ENCODE data around the gene ZYX.
"Not testable (repeated sequence)": the region's sequence is repeated elsewhere in the genome, so short reads cannot be mapped to it uniquely, and the experiment has no call there.

Gene ZYX

DNA sequence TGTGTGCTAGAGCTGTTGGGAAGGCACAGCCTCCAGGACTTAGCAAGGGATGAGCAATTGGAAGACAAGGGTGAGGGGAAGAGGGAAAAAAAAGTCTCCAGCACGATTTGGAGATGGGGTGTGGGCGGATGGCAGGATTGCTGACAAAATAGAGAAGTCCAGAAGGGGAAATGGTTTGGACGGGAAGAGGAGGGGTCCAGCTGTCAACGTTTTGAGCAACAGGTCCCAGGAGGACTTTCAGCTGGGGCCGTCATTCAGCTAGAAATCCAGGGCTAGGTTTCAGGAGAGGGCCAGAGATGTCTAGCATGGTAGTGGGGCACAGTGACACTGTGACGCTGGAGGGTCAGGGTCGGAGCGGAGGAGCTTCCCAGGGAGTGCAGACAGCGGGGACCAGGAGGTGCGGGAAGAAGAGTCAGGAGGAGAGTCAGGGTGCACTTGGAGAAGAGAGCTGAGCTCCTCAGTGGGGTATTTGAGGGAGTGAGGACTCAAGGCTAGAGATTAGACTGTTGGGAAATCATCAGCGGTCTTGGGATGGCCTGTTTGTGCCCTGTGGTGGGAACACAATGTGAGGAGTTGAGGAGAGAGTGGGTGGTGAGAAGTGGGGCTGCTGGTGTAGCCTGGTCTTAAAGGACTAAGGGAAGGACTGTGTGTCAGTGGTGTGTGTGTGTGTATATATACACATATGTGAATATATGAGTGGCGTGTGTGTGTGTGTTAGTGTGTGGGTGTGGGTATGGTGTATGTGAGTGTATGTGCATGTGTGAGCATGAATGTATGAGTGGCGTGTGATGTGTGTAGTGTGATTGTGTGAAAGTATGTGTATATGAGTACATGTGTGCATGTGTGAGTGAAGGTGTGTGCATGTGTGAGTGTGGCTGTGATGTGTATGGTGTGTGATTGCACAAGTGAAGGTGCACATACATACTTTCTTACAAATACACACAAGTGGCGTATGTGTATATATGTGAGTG, 3.8 kb downstream of the ZYX start:
- no peak for DNase-seq

DNA sequence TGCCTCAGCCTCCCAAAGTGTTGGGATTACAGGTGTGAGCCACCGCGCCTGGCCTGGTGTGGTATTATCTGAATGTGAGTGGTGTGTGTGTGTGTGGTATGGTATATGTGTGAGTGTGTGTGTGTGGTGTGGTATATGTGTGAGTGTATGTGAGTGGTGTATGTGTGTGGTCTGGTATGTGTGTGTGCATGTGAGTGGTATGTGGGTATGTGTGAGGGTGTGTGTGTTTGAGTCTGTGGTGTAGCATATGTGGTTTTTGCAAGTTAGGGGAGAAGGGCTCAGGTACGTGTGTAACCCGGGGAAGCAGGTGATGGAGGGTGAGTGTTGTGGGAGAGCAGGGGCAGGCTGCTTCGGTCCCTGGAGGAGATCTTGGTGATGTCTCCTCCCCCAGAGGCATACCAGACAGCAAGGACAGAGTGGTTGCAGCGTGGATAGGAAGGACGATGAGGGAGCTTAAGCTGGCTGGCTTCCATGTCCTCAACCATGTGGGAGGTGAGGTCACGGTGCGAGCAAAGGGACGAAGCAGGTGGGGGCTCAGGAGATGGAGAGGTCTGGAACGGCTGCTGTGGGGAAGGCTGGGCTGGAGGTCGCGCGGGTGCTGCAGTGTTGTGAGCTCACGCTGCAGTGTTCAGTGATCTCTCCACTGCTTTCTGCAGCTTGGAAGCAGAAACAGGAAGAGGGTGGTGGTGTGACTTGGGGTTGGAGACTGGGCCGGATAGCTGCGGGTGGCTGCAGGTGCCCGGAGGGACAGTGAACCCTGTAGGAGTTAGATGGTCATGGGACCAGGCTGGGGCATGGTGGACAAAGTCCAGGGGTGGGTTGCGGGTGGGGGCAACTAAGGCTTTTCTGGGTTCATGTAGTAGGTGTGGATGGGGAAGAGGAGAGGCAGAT, 5.0 kb downstream of the ZYX start:
- DNase-seq = no peak

DNA sequence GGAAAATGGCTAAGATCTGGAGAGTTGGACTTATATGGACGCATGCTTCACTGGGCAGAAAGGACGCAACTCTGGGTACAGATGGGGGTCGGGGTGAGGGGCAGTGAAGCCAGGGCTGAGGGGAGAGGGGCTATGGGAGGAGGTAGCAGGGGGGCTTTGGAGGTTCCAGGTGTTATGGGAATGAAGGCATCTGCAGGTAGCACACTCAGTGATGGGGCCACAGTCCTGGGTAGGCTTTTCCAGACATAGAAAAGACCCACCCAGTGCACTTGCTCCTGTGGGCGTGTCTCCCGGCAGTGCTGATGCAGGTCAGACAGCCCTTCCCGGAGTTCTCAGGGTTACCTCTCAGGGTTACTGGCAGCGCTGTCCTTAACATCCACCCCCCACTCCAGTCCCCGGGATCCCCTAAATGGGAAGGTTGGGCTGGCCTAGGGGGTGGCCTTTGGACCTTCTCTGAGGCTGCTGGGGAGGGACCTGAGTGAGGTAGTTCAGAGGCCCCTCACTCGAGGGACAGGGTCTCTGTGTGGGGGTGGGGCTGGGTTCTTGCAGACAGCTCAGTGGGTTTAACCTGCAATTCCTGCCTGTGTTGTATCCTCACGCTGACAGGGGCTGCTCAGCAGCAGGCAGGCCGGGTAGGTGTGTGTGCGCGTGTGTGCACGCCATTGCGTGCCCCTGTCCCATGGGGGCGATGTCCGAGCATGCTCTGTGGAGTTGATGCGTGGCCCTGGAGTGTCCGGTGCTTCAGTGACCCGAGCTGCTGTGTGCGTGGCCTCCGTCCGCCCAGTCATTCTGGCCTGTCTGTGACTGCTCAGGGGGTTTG, 6.2 kb downstream of the ZYX start:
- DNase-seq = no peak

DNA sequence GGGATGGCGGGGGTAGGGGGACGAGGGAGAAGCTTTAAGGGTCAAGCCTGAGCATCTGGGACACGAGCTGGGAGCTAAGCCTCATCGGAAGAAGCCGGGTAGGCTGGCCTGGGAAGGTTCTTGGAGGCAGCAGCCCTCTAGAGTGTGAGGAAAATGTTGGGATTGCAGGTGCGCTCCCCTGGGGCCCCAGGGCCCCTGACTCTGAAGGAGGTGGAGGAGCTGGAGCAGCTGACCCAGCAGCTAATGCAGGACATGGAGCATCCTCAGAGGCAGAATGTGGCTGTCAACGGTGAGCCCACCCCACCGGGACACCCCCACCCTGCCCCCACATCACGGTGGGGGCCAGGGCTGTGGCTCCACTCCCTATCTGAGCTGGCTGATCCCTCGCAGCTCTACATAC, 6.9 kb downstream of the ZYX start:
- no peak for DNase-seq

DNA sequence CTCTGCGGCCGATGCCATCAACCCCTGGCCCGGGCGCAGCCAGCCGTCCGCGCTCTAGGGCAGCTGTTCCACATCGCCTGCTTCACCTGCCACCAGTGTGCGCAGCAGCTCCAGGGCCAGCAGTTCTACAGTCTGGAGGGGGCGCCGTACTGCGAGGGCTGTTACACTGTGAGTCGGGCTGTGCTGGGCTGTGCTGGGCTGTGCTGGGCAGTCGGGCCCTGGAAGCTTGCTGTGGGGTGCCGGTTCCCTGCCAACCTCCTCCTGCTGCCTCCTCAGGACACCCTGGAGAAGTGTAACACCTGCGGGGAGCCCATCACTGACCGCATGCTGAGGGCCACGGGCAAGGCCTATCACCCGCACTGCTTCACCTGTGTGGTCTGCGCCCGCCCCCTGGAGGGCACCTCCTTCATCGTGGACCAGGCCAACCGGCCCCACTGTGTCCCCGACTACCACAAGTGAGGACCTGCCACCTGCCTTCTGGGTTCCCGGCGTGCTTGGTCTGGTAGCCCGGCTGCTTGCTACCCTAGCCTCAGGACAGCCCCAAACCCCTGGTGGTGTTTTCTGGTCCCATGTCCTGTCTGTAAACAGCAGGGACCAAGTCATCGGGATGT, 7.5 kb downstream of the ZYX start:
- DNase-seq = no peak

DNA sequence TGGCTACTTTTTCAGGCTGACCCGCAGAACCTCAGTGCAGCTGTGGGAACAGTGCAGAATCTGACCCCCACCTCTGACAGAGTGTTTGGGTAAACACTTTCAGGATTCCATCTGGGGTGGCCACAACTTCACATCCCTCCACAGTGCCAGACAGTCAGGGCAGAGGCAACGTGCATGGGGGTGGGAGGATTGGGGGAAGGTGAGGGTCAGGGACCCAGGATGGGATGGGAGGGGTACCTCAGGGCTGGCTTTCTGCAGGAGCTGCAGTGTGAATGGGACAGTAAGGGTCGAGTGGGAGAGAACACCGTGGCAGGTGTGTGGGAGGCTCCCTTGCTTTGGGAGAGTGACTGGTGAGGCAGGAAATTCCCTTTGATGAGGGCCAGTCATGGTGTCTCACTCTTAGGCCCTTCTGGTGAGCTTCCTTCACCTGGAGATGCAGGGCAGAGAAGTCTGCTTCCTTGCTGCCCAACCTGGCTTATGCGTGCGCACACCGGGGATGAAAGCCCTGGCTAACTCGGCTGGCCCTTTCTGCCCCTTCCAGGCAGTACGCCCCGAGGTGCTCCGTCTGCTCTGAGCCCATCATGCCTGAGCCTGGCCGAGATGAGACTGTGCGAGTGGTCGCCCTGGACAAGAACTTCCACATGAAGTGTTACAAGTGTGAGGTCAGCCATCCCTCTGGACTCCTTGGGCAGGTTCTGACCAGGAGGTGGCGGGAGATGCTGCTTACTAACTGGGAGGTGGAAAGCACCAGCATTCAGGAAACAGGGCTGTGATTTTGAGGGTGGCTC, 8.4 kb downstream of the ZYX start:
- no peak for DNase-seq

DNA sequence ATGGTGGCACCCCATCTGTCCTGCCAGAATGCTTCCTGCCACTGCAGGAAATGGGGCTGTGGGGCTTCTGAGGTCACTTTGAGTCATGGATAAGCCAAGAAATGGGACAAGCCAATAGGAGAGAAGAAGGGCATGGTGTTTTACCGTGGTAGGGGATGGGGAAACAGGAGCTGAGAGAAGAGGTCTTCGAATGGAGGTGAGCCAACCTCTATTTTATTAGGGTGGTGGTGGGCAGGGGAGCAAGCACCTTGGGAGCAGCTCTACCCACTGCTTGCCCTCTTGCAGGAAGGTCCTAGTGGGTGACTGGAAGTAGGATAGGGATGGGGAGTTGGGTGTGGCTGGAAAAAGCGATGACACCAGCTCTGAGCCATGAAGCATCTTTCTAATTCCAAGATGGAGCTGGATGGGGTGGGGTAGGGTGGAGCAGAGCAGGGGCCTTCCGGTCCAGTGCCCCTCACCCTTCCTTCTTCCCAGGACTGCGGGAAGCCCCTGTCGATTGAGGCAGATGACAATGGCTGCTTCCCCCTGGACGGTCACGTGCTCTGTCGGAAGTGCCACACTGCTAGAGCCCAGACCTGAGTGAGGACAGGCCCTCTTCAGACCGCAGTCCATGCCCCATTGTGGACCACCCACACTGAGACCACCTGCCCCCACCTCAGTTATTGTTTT, 9.1 kb downstream of the ZYX start:
- no peak for DNase-seq

DNA sequence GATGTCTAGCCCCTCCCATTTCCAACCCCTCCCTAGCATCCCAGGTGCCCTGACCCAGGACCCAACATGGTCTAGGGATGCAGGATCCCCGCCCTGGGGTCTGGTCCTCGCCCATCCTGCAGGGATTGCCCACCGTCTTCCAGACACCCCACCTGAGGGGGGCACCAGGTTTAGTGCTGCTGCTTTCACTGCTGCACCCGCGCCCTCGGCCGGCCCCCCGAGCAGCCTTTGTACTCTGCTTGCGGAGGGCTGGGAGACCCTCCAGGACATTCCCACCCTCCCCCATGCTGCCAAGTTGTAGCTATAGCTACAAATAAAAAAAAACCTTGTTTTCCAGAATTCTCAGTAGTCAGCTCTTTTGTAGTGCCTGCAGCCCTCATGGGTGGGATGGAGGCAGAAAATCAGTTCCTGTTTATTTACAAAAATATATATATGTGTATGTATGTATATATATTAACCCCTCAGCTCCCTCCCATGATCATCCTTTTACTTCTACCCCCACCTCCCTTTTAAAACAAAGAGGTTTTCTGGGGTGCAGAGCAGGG, 9.7 kb downstream of the ZYX start:
- no peak for DNase-seq

DNA sequence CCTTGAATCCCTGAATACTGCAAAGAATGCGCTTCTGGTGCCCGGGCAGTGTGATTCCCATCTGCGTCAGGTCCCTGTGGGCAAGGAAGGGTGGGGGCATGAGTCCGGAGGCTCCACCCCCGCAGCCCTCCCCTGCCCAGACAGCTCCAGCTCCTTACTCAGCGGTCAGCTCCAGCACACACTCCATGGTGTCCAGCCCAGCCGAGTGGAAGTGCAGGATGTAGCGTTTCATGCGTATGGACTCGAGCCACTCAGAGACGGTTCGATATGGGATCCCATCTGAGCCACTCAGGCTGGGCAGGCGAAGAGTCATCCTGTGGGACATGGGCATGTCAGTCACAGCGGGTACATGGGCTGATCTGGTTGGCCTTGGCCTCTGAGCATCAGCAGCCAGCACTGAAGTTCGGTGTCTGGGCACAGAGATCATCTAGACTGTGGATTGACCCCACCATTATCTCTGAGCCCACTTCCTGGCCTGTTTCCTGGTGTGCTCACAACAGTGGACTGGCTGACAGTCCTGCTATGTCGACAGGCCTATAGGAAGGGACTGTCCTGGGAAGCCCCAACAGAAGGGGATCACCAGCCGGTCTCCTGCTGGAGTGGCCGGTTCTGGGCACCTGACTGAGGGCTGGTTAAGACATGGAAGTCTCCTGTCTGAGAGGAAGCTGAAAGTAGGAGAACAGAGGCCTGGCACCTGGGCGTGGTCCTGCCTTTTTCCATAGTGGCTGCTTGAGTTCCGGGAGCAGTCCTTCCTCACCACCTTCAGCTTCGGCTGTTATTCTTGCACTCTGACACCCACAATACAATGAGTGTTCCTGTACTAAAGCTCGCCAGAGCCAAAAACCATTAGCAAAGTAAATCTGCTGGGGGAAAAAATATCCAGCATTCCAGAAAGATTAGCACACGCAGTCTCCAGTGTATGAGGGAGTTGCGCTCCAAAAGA, 10.6 kb downstream of the ZYX start:
- DNase-seq = no peak

DNA sequence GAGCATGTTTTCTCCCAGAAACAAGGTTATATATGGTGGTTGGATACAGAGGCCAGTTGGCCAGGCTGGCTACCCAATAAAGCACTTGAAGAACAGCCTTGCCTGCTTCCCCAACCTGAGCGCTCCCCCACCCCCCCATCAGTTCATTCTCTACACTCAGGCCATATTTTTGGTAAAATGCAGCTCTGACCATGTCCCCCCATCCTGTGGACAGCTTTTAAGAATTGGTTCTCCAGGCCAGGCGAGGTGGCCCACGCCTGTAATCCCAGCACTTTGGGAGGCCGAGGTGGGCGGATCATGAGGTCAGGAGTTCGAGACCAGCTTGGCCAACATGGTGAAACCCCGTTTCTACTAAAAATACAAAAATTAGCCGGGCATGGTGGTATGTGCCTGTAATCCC, 11.3 kb downstream of the ZYX start:
- DNase-seq = not testable (repeated sequence)

DNA sequence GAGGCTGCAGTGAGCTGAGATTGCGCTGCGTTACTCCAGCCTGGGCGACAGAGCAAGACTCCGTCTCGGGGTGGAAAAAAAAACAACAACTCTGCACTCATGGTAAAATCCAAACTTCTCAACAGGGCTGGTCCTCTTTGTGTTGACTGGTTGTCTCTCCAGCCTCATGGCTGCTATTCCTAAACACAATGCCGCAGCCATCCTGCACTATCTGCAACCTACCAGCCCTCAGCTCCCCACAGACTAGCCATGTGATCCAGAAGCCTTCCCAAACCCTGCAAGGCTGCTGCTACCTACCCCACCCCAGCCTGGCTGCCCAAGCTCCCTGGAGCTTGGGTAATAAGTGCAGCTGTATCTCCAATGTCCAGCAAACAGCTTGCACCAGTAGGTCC, 11.7 kb downstream of the ZYX start:
- no peak for DNase-seq

DNA sequence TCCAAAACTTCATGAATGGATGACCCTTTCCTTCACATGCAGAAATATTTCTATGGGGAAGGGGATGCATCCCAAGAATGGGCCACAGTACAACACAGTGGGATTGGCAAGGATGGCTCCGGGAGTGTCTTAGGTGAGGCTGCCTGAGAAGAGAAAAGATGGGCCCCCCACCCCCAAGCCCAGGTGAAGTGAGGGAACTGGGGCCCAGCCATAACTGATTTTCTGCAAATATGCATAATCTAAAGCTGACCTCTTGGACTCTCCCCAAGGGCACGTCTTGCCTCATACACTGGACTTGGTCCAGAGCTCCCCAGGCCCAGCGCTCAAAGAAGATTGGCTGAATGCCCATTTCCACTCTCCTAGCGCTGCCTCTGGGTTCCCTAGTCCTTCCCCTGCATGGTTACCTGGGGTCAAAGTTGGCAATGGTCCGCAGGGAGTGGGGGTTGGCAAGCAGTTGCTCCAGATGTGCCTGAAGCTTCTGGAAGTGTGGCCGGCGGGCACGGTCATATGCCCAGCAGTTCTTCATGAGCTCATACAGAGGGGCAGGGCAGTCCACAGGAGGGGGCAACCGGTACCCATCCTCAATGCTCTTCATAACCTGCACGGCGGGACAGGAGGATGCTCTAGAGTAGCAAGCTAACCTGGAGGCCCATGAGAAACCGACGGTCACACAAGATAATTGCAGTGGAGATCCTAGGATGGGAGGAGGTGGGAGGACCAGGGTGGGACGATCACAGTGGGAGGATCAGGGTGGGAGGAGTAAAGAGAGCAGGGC, 12.3 kb downstream of the ZYX start:
- DNase-seq = no peak

DNA sequence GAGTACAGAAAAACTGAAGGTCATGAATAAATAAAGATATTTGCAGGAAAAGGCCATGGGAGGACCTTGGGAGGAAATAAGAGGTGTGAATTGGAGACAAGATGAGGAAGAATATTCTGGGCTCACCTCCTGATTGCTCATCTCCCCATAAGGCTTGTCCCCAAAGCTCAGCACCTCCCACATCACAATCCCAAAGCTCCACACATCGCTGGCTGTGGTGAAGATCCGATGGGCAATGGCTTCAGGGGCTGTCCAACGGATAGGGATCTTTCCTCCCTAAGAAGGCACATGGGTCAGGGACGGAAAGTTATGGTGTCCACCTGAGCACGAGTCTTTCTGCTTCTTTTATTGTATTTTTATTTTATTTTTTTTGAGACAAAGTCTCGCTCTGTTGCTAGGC, 12.9 kb downstream of the ZYX start:
- DNase-seq = no peak

DNA sequence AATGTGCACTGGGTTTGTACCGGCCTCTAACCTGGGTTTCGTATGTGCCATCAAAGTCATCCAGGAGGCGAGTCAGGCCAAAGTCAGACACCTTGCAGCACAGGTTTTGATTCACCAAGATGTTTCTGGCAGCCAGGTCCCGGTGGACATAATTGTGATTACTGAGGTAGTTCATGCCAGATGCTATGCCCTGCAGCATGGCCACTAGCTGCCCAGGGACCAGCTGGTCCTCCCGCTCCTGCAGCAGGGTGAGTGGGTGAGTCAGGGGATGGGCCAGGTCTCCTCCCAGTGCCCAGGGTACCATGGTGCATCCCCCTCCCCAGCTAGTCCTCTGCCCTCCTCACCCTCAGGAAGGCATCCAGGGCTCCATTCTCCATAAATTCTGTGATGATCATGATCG, 13.6 kb downstream of the ZYX start:
- DNase-seq = no peak

DNA sequence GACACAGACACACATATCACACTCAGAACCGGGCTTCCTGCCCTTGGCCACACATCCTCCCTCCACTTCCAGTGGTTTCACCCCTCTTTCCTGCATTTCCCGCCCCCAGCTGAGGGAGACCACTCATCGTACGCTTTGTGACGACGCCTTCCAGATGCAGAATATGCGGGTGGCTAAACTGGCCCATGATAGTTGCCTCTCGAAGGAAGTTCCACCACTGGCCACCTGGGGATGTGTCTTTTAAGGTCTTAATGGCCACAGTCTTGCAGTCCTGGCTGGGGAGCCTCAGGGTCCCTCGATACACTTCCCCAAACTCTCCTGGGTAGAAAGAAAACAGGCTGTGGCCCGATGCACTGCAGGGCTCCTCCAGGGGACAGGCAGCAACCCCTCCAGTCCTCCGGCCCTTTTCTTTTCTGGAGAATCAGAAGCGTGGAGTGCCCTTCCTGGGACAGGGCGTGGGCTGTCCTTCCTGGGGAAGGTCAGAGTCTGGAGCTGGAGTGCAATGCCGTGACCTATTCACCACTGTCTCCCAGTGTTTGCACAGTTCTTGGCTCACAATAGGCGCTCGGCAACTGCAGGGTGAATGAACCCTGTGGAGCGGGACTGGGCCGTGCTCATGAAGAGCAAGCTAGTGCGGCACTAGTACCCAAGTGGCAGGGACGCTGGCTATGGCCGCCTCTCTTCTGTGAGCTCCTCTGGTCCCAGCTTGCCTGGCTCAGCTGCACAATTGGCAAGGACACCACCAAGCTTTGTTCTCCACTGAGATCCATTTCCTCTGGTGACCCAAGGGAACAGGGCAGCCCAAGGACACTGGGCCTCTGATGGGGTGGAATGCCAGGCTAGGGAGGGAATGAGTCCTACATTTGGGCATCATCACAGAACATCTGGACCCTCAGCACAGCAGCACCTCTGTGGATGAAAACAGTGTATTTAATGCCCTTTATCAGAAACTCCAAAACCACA, 14.3 kb downstream of the ZYX start:
- DNase-seq = peak in 12 of 56 donors; percentile 7 to 50 (median 23)

DNA sequence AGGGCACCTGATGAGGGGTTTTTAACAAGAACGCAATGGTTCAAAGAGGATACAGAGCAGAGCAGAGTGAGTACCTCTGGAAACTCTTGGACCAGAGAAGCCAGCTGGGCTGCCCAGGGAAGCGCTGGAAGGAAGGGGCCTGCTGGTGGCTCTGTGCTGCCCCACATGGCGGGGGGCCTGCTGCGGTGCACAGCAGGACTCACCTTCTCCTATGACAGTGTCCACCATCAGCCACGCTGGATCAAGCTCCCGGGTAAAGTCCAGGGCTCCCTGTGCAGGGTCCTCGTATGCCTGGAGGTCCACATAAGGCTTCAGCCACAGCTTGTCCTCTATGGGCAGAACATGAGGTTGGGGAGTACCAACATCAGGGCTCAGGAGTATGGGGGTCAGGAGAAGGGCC, 15.0 kb downstream of the ZYX start:
- DNase-seq = no peak
